NCI-H1092 treated with DMSO at 0.1 percent for 48 hours (cell line): Measurements from ENCODE around the gene CNTNAP2.
"Not testable (repeated sequence)": the region's sequence is repeated elsewhere in the genome, so short reads cannot be mapped to it uniquely, and the experiment has no call there.

ENCODE experiments used
- DNase-seq: peaks from one replicate; lab custom pipeline; 2025; lab: John Stamatoyannopoulos, UW

Gene CNTNAP2

GRCh38 chr7:147564786-147565476 is 1448.3 kb downstream of the CNTNAP2 start:
- DNase-seq, result no peak

GRCh38 chr7:147567043-147567442 is 1450.4 kb downstream of the CNTNAP2 start:
- DNase-seq, result no peak

- DNase-seq, result no peak
Measured at GRCh38 chr7:147569116-147569913, 1452.7 kb downstream of the CNTNAP2 start.

- no peak for DNase-seq
Measured at GRCh38 chr7:147570390-147570789, 1453.8 kb downstream of the CNTNAP2 start.

GRCh38 chr7:147571436-147572185 is 1455.0 kb downstream of the CNTNAP2 start:
- no peak for DNase-seq

- DNase-seq, result no peak
Measured at GRCh38 chr7:147578196-147578595, 1461.6 kb downstream of the CNTNAP2 start.

GRCh38 chr7:147579148-147579547 is 1462.5 kb downstream of the CNTNAP2 start:
- DNase-seq, result peak; percentile 20

- no peak for DNase-seq
Measured at GRCh38 chr7:147584771-147585193, 1468.2 kb downstream of the CNTNAP2 start.

GRCh38 chr7:147586110-147586509 is 1469.5 kb downstream of the CNTNAP2 start:
- DNase-seq, result no peak

GRCh38 chr7:147586526-147586925 is 1469.9 kb downstream of the CNTNAP2 start:
- DNase-seq, result no peak

- DNase-seq, result no peak
Measured at GRCh38 chr7:147593271-147594057, 1476.9 kb downstream of the CNTNAP2 start.

GRCh38 chr7:147595042-147595441 is 1478.4 kb downstream of the CNTNAP2 start:
- no peak for DNase-seq

GRCh38 chr7:147598687-147599086 is 1482.1 kb downstream of the CNTNAP2 start:
- DNase-seq, result not testable (repeated sequence)

GRCh38 chr7:147605323-147605722 is 1488.7 kb downstream of the CNTNAP2 start:
- DNase-seq, result no peak

GRCh38 chr7:147607157-147607800 is 1490.7 kb downstream of the CNTNAP2 start:
- no peak for DNase-seq

GRCh38 chr7:147611431-147611830 is 1494.8 kb downstream of the CNTNAP2 start:
- DNase-seq, result no peak

- DNase-seq, result no peak
Measured at GRCh38 chr7:147635288-147635687, 1518.7 kb downstream of the CNTNAP2 start.

- no peak for DNase-seq
Measured at GRCh38 chr7:147636553-147636952, 1520.0 kb downstream of the CNTNAP2 start.

- no peak for DNase-seq
Measured at GRCh38 chr7:147638566-147638965, 1522.0 kb downstream of the CNTNAP2 start.

GRCh38 chr7:147639037-147639436 is 1522.4 kb downstream of the CNTNAP2 start:
- no peak for DNase-seq

GRCh38 chr7:147639751-147640150 is 1523.2 kb downstream of the CNTNAP2 start:
- DNase-seq, result no peak
